NCI-H1417 treated with DMSO at 0.1 percent for 48 hours (cell line): ENCODE results near the gene SLC50A1.
A peak's percentile ranks its signal among the peaks of the same experiment; 100 is the strongest.
"Not testable (repeated sequence)": the region's sequence is repeated elsewhere in the genome, so short reads cannot be mapped to it uniquely, and the experiment has no call there.

Experiments
- DNase-seq: peaks from one replicate; lab custom pipeline; 2025; lab: John Stamatoyannopoulos, UW

SLC50A1 gene

DNA sequence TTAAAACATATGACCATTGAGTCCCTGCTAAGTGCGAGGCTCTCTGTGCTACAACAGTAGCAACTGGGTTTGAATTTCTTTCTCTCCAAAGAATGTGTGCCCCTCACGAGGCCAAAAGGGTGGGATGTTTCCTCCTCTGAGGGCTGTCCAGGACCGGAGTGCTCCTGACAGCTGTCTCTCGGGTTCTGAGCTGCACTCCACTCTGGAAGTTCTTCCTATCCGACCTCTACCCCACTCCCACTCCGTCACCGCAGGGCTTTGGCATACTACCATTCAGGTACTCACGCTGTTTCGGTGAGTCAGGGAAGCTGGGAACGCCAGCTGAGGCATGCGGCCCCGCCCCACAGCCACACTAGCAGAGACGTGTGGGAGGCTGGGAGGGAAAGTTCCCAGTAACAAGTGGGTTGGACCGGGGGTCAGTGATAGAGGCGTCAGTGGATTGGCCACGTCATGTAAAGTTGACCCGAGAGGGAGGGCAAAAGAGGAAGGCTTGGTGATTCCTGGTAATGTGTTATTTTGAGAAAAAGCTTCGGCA lies 705 bp upstream of the SLC50A1 start:
- no peak for DNase-seq

DNA sequence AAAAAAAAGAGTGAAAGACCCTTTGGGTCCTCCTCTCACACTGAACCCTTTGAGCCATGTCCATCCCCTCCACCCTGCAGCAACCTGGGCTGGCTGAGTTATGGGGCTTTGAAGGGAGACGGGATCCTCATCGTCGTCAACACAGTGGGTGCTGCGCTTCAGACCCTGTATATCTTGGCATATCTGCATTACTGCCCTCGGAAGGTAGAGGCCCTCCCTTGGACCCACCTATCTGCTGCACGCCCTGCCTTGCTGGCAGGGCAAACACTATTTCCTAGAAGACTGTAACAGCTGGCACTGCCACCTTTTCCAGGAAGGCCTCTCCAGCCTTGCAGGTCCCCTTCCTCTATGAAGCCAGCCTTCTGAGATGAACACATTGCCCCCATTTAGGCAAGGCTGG lies 1.1 kb downstream of the SLC50A1 start:
- DNase-seq: no peak

DNA sequence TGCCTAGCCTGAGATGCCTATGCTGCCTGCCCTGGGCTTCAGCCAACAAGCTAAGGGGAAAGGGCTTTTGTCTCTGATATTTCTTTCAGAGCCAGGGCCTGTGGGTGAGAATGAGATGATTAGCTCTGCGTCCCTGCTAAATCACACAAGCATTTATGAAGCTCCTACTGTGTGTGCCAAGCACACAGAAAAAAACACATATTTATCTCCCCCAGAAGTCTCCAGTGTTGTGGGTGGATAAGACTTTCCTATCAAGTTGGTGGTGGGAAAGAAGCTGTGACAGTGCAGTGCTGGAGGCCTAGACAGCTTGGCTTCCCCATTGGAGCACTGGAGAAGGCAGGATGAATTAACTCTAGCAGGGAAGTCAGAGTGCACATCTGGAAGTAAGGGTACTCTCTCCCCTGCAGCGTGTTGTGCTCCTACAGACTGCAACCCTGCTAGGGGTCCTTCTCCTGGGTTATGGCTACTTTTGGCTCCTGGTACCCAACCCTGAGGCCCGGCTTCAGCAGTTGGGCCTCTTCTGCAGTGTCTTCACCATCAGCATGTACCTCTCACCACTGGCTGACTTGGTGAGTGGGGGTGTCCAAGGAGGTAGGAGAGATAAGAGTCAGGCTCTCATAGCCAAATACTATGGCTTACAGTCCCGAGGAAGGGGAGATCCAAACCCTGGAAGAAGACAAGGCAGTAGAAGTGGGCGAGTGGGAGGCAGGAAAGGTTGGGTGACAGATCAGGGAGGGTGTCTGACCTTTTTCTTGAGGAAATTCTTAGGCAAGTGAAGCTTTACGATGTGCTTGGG lies 1.7 kb downstream of the SLC50A1 start:
- no peak for DNase-seq

DNA sequence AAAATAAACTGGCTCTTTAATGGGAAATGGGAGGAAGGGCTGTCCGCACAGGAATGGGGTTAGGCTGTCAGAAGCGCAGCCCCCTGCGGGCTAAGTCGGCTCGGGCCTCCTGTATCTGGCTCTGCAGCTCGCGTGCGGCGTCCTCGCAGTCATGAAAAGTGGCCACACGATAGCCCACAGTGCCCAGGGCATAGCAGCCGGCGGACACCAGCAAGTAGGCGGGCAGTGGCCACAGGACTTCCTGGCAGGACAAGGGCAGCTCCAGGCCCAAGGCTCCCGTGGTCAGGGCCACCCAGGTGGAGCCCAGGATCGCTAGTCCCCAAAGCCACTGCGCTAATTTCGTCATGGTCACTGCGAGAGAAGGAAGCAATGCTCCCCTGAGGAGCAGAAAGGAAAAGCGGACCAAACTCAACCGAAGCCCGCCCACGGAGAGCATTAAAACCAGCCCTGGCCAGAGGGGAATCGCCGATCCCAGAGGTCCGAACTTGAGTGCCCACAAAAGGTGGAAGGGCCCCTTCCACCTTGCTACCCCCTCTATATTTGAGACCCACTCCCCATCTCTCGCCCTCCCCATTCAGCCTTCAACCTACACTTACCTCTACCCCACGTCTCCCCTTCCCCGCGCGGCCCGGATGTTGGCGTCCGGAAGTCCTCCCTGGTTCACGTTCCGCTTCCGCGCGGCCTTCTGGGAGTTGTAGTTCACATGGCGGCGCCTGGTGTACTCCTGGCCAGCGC lies 4.4 kb downstream of the SLC50A1 start, which contains the start of gene DPM3:
Gene DPM3 (minus strand): TSS at position 637 of the 735 bp plus-strand sequence. CDS start 291 bp downstream, at position 346.
- peak; percentile 15 for DNase-seq

DNA sequence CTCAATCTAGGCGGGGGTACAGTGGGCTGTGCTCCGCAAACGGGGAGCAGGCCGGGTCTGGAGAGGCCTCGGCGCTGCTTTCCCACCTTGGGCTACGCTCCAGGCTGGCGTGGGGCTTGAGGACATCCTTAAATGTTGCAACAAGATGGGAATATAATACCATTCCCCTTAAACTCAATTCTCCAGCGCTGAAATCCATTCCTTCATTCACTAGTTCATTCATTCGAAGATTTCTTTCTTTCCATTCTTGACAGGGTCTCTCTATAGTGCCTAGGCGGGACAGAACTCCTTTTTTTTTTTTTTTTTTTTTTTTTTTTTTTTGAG lies 4.9 kb downstream of the SLC50A1 start:
- no peak for DNase-seq

GRCh38 chr1:155141749-155142148 lies 6.1 kb downstream of the SLC50A1 start:
- DNase-seq: no peak

DNA sequence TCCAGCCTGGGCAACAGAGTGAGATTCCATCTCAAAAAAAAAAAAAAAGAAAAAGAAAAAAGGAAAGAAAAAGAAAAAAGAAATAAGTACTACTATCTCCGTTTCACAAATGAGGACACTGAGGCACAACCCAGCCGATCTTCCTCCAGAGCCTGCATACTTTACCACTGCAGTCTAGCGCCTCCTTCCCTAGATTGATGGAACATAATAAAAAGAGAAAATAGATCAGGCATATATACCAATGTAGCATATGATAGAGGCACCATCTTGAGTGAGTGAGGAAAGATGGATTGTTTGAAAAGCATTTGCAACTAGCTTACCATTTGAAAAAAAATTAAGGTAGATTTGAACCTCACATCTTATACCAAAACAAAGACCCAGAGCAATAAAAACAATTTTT lies 9.8 kb downstream of the SLC50A1 start:
- DNase-seq: no peak

- DNase-seq: not testable (repeated sequence)
These were observed 20.5 kb downstream of the SLC50A1 start for GRCh38 chr1:155155996-155156643.

DNA sequence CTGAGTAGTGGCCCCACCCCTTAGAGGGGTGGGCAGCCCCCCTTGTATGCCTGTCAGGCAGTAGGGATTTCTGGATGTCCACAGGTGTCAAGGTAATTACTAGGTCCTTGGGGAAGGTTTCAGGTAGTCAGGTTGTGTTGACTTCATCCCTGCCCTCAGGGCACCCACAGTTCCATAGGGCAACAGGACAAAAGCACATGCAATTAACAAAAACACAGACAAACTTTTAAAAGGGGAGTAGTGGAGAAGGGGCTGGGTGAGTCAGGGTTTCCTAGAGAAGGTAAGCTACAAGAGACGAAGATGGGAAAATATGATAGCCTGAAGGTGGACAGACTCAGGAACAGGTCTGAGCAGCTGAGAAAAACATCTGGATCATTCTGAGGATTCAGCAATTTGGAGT lies 23.3 kb downstream of the SLC50A1 start:
- DNase-seq: no peak

DNA sequence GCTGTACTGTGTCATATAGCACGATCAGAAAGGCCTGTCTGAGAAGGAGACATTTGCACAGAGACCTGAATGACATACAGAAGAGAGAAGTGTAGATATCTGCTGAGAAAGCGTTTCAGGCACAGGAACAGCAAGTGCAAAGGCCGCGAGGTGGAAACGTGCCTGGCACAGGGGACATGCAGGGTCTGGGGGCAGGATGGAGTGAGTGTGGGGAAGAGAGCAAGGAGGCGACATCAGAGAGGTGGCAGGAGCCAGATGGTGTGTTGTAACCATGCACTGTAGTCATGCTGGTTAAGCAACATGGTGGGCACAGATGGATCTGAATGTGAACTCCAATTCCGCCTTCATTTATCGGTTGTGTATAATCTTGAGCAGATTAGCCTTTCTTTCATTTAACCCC lies 24.5 kb downstream of the SLC50A1 start:
- no peak for DNase-seq

GRCh38 chr1:155162631-155163030 lies 27.0 kb downstream of the SLC50A1 start:
- DNase-seq: not testable (repeated sequence)

DNA sequence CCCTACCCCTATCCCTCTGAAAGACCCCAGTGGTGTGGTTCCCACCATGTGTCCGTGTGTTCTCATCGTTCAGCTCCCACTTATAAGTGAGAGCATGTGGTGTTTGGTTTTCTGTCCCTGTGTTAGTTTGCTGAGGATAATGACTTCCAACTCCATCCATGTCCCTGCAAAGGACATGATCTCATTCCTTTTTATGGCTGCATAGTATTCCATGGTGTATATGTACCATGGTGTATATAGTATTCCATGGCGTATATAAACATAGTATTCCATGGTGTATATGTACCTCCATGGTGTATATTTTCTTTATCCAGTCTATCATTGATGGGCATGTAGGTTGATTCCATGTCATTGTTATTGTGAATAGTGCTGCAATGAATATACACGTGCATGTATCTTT lies 28.1 kb downstream of the SLC50A1 start:
- DNase-seq: not testable (repeated sequence)

- DNase-seq: not testable (repeated sequence)
These were observed 29.0 kb downstream of the SLC50A1 start for GRCh38 chr1:155164625-155165024.

GRCh38 chr1:155166051-155166470 lies 30.4 kb downstream of the SLC50A1 start:
- DNase-seq: no peak

GRCh38 chr1:155166471-155167165 lies 31.0 kb downstream of the SLC50A1 start:
- DNase-seq: peak; percentile 68

DNA sequence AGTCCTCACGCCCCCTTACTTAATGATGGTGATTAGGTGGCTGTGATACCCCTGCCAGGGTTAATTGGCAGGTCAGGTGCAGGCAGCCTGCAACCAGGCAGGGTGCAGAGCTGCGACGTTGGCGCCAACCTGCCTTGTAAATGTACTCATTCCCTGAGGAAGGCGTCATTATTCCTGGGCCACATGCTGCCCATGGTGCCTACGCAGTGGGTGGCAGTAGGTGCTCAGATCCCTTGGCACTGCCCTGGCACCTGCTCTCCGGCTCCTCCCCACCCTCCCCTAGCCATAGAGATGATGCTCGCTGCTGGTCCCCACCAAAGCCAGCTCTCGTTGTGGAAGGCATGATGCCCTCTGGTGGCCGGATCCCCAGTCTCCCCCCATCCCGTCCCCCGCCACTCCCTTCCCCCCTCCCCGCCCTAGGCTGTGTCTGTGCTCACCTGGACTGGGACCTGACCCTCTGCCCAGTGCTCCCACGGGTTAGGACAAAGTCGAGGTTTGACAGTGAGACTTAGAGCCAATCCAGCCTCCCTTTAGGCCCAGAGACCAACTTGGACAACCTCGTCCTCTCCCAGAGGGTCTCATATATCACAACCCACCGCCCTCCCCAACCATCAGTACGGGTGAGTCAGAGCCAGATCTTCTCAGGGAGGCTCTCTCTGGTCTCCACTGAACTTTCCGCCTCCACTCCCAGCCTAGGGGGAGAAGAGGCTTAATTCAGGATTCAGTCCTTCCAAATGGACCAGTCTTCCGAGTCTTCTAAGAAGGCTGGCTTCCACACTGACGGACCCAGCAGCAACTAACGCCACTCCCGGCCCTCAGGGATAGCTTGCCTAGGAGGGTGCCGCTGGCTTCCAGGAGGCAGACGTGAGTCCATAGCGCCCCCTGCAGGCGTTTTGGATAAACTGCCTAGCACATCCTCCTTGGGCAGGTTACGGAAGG lies 31.8 kb downstream of the SLC50A1 start:
- DNase-seq: peak; percentile 71

- not testable (repeated sequence) for DNase-seq
These were observed 32.4 kb downstream of the SLC50A1 start for GRCh38 chr1:155168105-155168445.

GRCh38 chr1:155168456-155169210 lies 33.0 kb downstream of the SLC50A1 start:
- no peak for DNase-seq

- DNase-seq: no peak
These were observed 33.9 kb downstream of the SLC50A1 start for GRCh38 chr1:155169541-155169940.

DNA sequence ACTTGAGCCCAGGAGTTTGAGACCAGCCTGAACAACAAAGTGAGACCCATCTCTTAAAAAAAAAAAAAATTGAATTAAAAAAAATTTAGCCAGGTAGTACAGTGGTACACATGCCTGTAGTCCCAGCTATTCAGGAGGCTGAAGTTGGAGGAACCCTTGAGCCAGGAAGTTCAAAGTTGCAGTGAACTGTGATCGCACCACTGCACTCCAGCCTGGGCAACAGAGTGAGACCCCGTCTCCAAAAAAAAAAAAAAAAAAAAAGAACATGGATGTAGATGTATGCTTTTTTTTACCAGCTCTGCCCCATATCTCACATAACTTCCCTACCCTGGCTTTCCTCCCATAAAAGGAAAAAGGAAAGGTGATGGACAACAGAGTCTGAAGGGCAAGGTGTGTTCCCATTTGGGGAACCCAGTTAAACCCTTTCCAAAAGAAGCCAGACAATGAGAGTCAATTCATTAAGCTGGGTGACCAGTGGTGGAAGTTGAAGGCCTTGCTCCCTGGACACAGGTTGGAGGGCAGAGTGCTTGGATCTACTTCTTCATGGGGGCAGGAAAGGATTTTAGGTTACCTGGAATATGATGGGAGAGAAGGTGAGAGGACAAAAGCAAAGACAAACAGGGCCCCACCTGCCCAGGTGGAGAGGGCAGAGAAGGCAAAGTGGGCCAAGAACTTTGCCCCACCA lies 34.6 kb downstream of the SLC50A1 start:
- no peak for DNase-seq
